SK-N-SH (cell line): Measurements from ENCODE around the gene BMF. TPM values are rescaled to one million over a fixed set of nuclear protein-coding genes. Genes with fewer than 3 reads are reported as not detected.

Experiments
- CTCF ChIA-PET: fragments of 300-600, 350-600 bp; formaldehyde crosslinking; extraction: SDS; loops from one replicate; lab custom pipeline; 2021; lab: Yijun Ruan, JAX
- POLR2A ChIA-PET: fragments of 350-600 bp; sonication (Branson Sonifier 250); formaldehyde crosslinking; extraction: SDS; loops from one replicate; lab custom pipeline; 2020; ENCODE audit warnings: antibody characterized with exemption, inconsistent platforms; lab: Yijun Ruan, JAX
- DNase-seq: peaks from one replicate; pipeline ENCODE4 v3.0.0; 2012
- H2AFZ ChIP-seq: fragments of 200-600 bp; sonication (generic); 2 replicates; pipeline ENCODE4 v1.8.1; 2016; ENCODE audit warnings: antibody characterized with exemption, mild to moderate bottlenecking, low read depth
- H3F3A ChIP-seq: fragments of 200-600 bp; sonication (generic); replicated peaks from 2 replicates; pipeline ENCODE3; 2016; ENCODE audit warnings: antibody characterized with exemption, mild to moderate bottlenecking; ENCODE audit not compliant: insufficient read depth
- H3K27ac ChIP-seq, 2 experiments: fragments of 200-500 bp in 1 of 2; fragments of 200-600 bp in 1 of 2; sonication (Bioruptor generic) in 1 of 2; sonication (generic), shearing (Covaris generic) in 1 of 2; 2 replicates each; pipeline versions ENCODE4 v1.5.1 to v1.6.1; 2014 to 2016; ENCODE audit warnings: low read depth in 2 of 2, inconsistent platforms in 1 of 2, low read length in 1 of 2, mild to moderate bottlenecking in 1 of 2, mixed read lengths in 1 of 2
- H3K27me3 ChIP-seq: fragments of 200-600 bp; sonication (generic), shearing (Covaris generic); 2 replicates; pipeline ENCODE4 v1.6.1; 2016; ENCODE audit warnings: mixed run types; ENCODE audit not compliant: insufficient read depth
- H3K36me3 ChIP-seq, 2 experiments: fragments of 200-500 bp in 1 of 2; fragments of 200-600 bp in 1 of 2; sonication (Bioruptor generic) in 1 of 2; sonication (generic) in 1 of 2; replicated peaks in 1 of 2; 2 replicates each; pipeline versions ENCODE3 to v1.5.1; 2014 to 2016; ENCODE audit warnings: low read length in 1 of 2, mild to moderate bottlenecking in 1 of 2; ENCODE audit not compliant: insufficient read depth in 2 of 2, control insufficient read depth in 1 of 2
- H3K4me1 ChIP-seq, 2 experiments: fragments of 200-500 bp in 1 of 2; fragments of 200-600 bp in 1 of 2; sonication (Bioruptor generic) in 1 of 2; sonication (generic), shearing (Covaris generic) in 1 of 2; 2 replicates each; pipeline versions ENCODE4 v1.5.1 to v1.6.1; 2014 to 2016; ENCODE audit warnings: low read depth in 1 of 2, low read length in 1 of 2, mixed run types in 1 of 2; ENCODE audit not compliant: insufficient read depth in 2 of 2, control insufficient read depth in 1 of 2
- H3K4me2 ChIP-seq: fragments of 200-600 bp; sonication (generic), shearing (Covaris generic); 2 replicates; pipeline ENCODE4 v1.6.1; 2017; ENCODE audit warnings: mixed run types
- H3K4me3 ChIP-seq, 2 experiments: fragments of 200-500 bp in 1 of 2; fragments of 200-600 bp in 1 of 2; sonication (Bioruptor generic) in 1 of 2; sonication (generic), shearing (Covaris generic) in 1 of 2; 2 replicates each; pipeline versions ENCODE4 v1.5.1 to v1.8.1; 2014 to 2016; ENCODE audit warnings: low read depth in 2 of 2, inconsistent platforms in 1 of 2, low read length in 1 of 2, mild to moderate bottlenecking in 1 of 2, mixed read lengths in 1 of 2, moderate library complexity in 1 of 2
- H3K79me2 ChIP-seq: fragments of 200-600 bp; sonication (generic); 2 replicates; pipeline ENCODE4 v1.8.1; 2017; ENCODE audit warnings: mild to moderate bottlenecking; ENCODE audit not compliant: insufficient read depth
- H3K9ac ChIP-seq: fragments of 200-600 bp; sonication (generic); 2 replicates; pipeline ENCODE4 v1.6.1; 2017; ENCODE audit warnings: mixed run types
- H3K9me2 ChIP-seq: fragments of 200-600 bp; sonication (generic); 2 replicates; pipeline ENCODE4 v1.6.1; 2017; ENCODE audit warnings: mixed run types
- H3K9me3 ChIP-seq: fragments of 200-600 bp; sonication (generic); 2 replicates; pipeline ENCODE4 v1.6.1; 2017; ENCODE audit warnings: mixed run types, mild to moderate bottlenecking, moderate library complexity
- H4K20me1 ChIP-seq: fragments of 200-600 bp; sonication (generic); 2 replicates; pipeline ENCODE4 v1.6.1; 2017; ENCODE audit warnings: mild to moderate bottlenecking, mixed run types; ENCODE audit not compliant: insufficient read depth
- CTCF ChIP-seq: fragments of 200-600 bp; sonication (generic); IDR thresholded peaks from 2 replicates; pipeline ENCODE4 v1.6.1; 2017; ENCODE audit warnings: antibody characterized with exemption, mild to moderate bottlenecking, moderate library complexity
- ELF1 ChIP-seq: IDR thresholded peaks from 2 replicates; pipeline ENCODE4 v1.4.0; 2012
- EP300 ChIP-seq, 2 experiments: IDR thresholded peaks; 2 replicates each; pipeline versions ENCODE4 v1.4.0 to v1.6.1; 2012; ENCODE audit warnings: borderline replicate concordance in 1 of 2, low read depth in 1 of 2, low read length in 1 of 2
- GABPA ChIP-seq: IDR thresholded peaks from 2 replicates; pipeline ENCODE4 v1.4.0; 2012; ENCODE audit warnings: low read depth, mild to moderate bottlenecking
- GATA2 ChIP-seq: sonication (generic); formaldehyde crosslinking; IDR thresholded peaks from 2 replicates; pipeline ENCODE4 v1.5.0; 2020; ENCODE audit warnings: mild to moderate bottlenecking, missing genetic modification reagents
- MAX ChIP-seq: IDR thresholded peaks from 2 replicates; pipeline ENCODE4 v1.4.0; 2012; ENCODE audit warnings: low read depth
- MEF2A ChIP-seq: IDR thresholded peaks from 2 replicates; pipeline ENCODE4 v1.4.0; 2012; ENCODE audit warnings: low read depth, borderline replicate concordance
- RAD21 ChIP-seq: IDR thresholded peaks from 2 replicates; pipeline ENCODE4 v1.6.1; 2012; ENCODE audit warnings: mild to moderate bottlenecking, low read length
- RFX5 ChIP-seq: IDR thresholded peaks from 2 replicates; pipeline ENCODE4 v1.6.1; 2012; ENCODE audit warnings: mild to moderate bottlenecking, improper control_type of control experiment, low read length
- RXRA ChIP-seq: IDR thresholded peaks from 2 replicates; pipeline ENCODE4 v1.4.0; 2012; ENCODE audit warnings: low read depth, mild to moderate bottlenecking, borderline replicate concordance
- USF1 ChIP-seq: IDR thresholded peaks from 2 replicates; pipeline ENCODE4 v1.4.0; 2012; ENCODE audit warnings: low read depth, borderline replicate concordance
- USF2 ChIP-seq: fragments of 150-350 bp; IDR thresholded peaks from 2 replicates; pipeline ENCODE4 v1.6.1; 2017; ENCODE audit warnings: antibody characterized with exemption, low read length, low read depth, borderline replicate concordance
- YY1 ChIP-seq: IDR thresholded peaks from 2 replicates; pipeline ENCODE4 v1.4.0; 2012; ENCODE audit warnings: low read depth, mild to moderate bottlenecking
- WGBS: methylation state at CpG from one replicate; pipeline ENCODE4 v1.1.6; 2017; ENCODE audit warnings: low lambda C conversion rate; 5-methylcytosine and 5-hydroxymethylcytosine counted together
- polyA plus RNA-seq, 3 experiments: library from polyadenylated mRNA; depleted of rRNA; stranded (reverse); fragments of >200 nt; gene quantifications; 2 replicates each; pipeline ENCODE4 v1.2.3, GENCODE V29; 2012

BMF gene
- polyA plus RNA-seq, 1 of the 3 experiments (the other 2 are of a cell fraction): 0.72 TPM

GRCh38 chr15:40104296-40104864 lies 4.3 kb downstream of the BMF start:
- 78% methylated on average over 7 of the region's 8 CpGs for WGBS
- H3K36me3 ChIP-seq: no peaks in the 10 kb centered on the region
- peak overlapping the region in 1 of 2 experiments; percentile 38; a peak in 1 of 4 replicates for H3K4me3 ChIP-seq
- no peak for DNase-seq
- H3K9me3 ChIP-seq: no peaks in the 10 kb centered on the region
- H3K4me1 ChIP-seq: peaks cover 32 to 60% of the 10 kb centered on the region in 2 experiments
- H3K79me2 ChIP-seq: no peaks in the 10 kb centered on the region
- ChIA-PET POLR2A (interaction anchor here (0.6 to 1.0 kb wide), 2 partner anchors 11 to 66 kb away, joined by 3 read pairs; no protein-coding TSS in a partner anchor), CTCF (interaction anchor here (0.6 to 13.1 kb wide), 51 partner anchors 10 to 417 kb away, joined by 3 to 153 read pairs (median 4); partner anchors contain the start of genes BUB1B and PAK6)
- no peaks in the 10 kb centered on the region for H3K9me2 ChIP-seq
- peak overlapping the region; percentile 17; the same call in 1 of the 2 replicates for H3K4me2 ChIP-seq
- H2AFZ ChIP-seq: no peak overlapping the region
- TF ChIP-seq MEF2A: no peak
- H4K20me1 ChIP-seq: no peaks in the 10 kb centered on the region
- peaks cover 22% of the 10 kb centered on the region for H3F3A ChIP-seq
- H3K27me3 ChIP-seq: no peaks in the 10 kb centered on the region
- no peak overlapping the region for H3K9ac ChIP-seq
- H3K27ac ChIP-seq: peak overlapping the region in 1 of 2 experiments; percentile 97; a peak in 2 of 4 replicates

GRCh38 chr15:40103864-40104271 lies 4.8 kb downstream of the BMF start:
- H3K4me3 ChIP-seq: no peak overlapping the region
- no peak for TF ChIP-seq GATA2
- TF ChIP-seq RAD21: no peak
- TF ChIP-seq USF2: no peak
- TF ChIP-seq RFX5: no peak
- no peak for TF ChIP-seq USF1
- no peak for TF ChIP-seq ELF1
- TF ChIP-seq EP300 (IDR thresholded peaks at IDR 0.05; ENCODE audit: borderline replicate concordance in 1 of 2, low read depth in 1 of 2, low read length in 1 of 2): no peak
- no peak for TF ChIP-seq CTCF
- TF ChIP-seq MAX: no peak
- no peak for TF ChIP-seq YY1
- TF ChIP-seq GABPA: no peak
- no peak for TF ChIP-seq RXRA
- CTCF ChIA-PET: interaction anchor here (0.7 to 13.1 kb wide), 34 partner anchors 11 to 417 kb away, joined by 3 to 153 read pairs (median 6); partner anchors contain the start of gene BUB1B

More at GRCh38 chr15:40103864-40104271, 4.8 kb downstream of the BMF start:
- Histone ChIP-seq H3K79me2 (no peaks in the 10 kb centered on the region), H3K9me3 (no peaks in the 10 kb centered on the region), H3K36me3 (no peaks in the 10 kb centered on the region), H3K27ac (peak overlapping the region; percentile 49 to 97; a peak in 3 of 4 replicates), H3K9ac (no peak overlapping the region), H3F3A (peaks cover 22% of the 10 kb centered on the region), H2AFZ (0 out of 2 replicates have a peak overlapping the region, but pooled peaks have one; percentile 5), H3K4me1 (peaks cover 38 to 62% of the 10 kb centered on the region in 2 experiments), H3K4me2 (peak overlapping the region; percentile 43; the same call in 1 of the 2 replicates), H3K27me3 (no peaks in the 10 kb centered on the region), H3K9me2 (no peaks in the 10 kb centered on the region), H4K20me1 (no peaks in the 10 kb centered on the region)
- POLR2A ChIA-PET: interaction anchor here (0.8 kb wide), 1 partner anchor 66 kb away, joined by 3 read pairs; no protein-coding TSS in a partner anchor
- DNase-seq: no peak
- 78% methylated on average over 7 of the region's 7 CpGs for WGBS
